Testis (tissue), 3 donors: ENCODE data around the gene FAM110A. TPM values are rescaled to one million over a fixed set of nuclear protein-coding genes. Genes with fewer than 3 reads are reported as not detected.
A peak's percentile ranks its signal among the peaks of the same experiment; 100 is the strongest.

Source experiments
- DNase-seq: peaks from one replicate; pipeline ENCODE4 v3.0.0-alpha.2; 2019
- H3K27ac ChIP-seq, 2 donors: fragments of 200-600 bp; sonication (generic); one replicate each; pipeline ENCODE4 v1.5.1; 2019
- H3K27me3 ChIP-seq: fragments of 200-600 bp; sonication (generic); one replicate; pipeline ENCODE4 v1.5.1; 2019
- H3K36me3 ChIP-seq: fragments of 200-600 bp; sonication (generic); one replicate; pipeline ENCODE4 v1.5.1; 2017; ENCODE audit warnings: low read depth; ENCODE audit errors: missing control alignments
- H3K4me1 ChIP-seq: fragments of 200-600 bp; sonication (generic); one replicate; pipeline ENCODE4 v1.5.1; 2019
- H3K4me3 ChIP-seq, 2 donors: fragments of 200-600 bp; sonication (generic); one replicate each; pipeline ENCODE4 v1.5.1; 2017 to 2019
- H3K9me3 ChIP-seq: fragments of 200-600 bp; sonication (generic); one replicate; pipeline ENCODE4 v1.5.1; 2017
- POLR2A ChIP-seq: fragments of 450-650 bp; IDR thresholded peaks from one replicate; pipeline ENCODE4 v1.6.1; 2017; ENCODE audit warnings: antibody characterized with exemption, mild to moderate bottlenecking, moderate library complexity
- WGBS, 2 donors: methylation state at CpG; one replicate each; pipeline ENCODE4 v1.1.5; 2018; 5-methylcytosine and 5-hydroxymethylcytosine counted together
- intact Hi-C: fragments of 100-400 bp; cut with DNase I; formaldehyde crosslinking; loops from one replicate; pipeline ENCODE4 v1.15.1; 2023; ENCODE audit warnings: low total_unique reads
- polyA plus RNA-seq: library from polyadenylated mRNA; stranded (reverse); fragments of 350-450 nt; fragmentation: Illumina TruSeq; extraction: RNeasy Lipid Tissue Mini Kit (QIAGEN cat#74804); gene quantifications from one replicate; pipeline ENCODE4 v1.2.3, GENCODE V29; 2014; ENCODE audit warnings: low read depth, low replicate concordance; ENCODE audit not compliant: insufficient read depth
- total RNA-seq, 2 donors: library from RNA; depleted of rRNA; stranded (reverse); fragments of >200 nt; gene quantifications; one replicate each; pipeline ENCODE4 v1.2.3, GENCODE V29; 2016
- TF ChIP-seq, protein P1 (sequence below), 3 experiments: fragments of 450-650 bp in 2 of 3; fragments of 200-600 bp in 1 of 3; sonication (generic) in 1 of 3; IDR thresholded peaks; one replicate each; pipeline ENCODE4 v1.5.1; 2016 to 2019; ENCODE audit warnings: antibody characterized with exemption in 3 of 3, mild to moderate bottlenecking in 2 of 3, moderate library complexity in 1 of 3

FAM110A gene
- total and polyA plus RNA-seq, 3 donors from 2014 or later = 5.1 to 7.7 (median 5.5) TPM

GRCh38 chr20:875115-875514, 41.6 kb downstream of the FAM110A start:
- 87 to 97% methylated on average over 4 of the region's 4 CpGs for WGBS, 2 donors
- Histone ChIP-seq H3K4me3 (no peak overlapping the region), H3K27me3 (no peaks in the 10 kb centered on the region), H3K36me3 (no peaks in the 10 kb centered on the region), H3K4me1 (no peaks in the 10 kb centered on the region), H3K9me3 (no peaks in the 10 kb centered on the region), H3K27ac (no peak overlapping the region)
- intact Hi-C loops = no loop called here
- no peak for TF ChIP-seq POLR2A
- TF ChIP-seq, protein P1, sequence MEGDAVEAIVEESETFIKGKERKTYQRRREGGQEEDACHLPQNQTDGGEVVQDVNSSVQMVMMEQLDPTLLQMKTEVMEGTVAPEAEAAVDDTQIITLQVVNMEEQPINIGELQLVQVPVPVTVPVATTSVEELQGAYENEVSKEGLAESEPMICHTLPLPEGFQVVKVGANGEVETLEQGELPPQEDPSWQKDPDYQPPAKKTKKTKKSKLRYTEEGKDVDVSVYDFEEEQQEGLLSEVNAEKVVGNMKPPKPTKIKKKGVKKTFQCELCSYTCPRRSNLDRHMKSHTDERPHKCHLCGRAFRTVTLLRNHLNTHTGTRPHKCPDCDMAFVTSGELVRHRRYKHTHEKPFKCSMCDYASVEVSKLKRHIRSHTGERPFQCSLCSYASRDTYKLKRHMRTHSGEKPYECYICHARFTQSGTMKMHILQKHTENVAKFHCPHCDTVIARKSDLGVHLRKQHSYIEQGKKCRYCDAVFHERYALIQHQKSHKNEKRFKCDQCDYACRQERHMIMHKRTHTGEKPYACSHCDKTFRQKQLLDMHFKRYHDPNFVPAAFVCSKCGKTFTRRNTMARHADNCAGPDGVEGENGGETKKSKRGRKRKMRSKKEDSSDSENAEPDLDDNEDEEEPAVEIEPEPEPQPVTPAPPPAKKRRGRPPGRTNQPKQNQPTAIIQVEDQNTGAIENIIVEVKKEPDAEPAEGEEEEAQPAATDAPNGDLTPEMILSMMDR (IDR thresholded peaks at IDR 0.05) = no peak
- DNase-seq = no peak

DNA sequence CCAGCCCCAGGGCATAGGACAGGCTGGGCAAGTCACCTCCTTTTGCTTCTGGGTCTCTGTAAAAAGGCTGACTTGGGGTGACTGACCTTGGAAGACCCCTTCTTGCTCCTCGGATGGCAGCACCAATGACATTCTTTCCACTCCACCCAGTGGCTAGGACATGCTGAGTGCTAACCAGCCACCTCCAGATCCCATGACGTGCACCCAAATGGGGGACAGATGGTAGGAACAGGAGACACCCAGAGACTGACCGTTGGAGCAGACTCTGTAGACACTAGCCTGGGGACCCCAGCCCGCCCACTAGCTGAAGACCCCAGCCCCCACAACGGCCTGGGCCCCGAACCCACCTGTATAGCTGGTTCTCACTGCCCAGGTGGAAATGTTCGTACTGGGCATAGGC, 44.3 kb downstream of the FAM110A start:
- Histone ChIP-seq H3K27ac (no peak overlapping the region), H3K4me3 (no peak overlapping the region), H3K4me1 (no peaks in the 10 kb centered on the region), H3K9me3 (no peaks in the 10 kb centered on the region), H3K27me3 (no peaks in the 10 kb centered on the region), H3K36me3 (no peaks in the 10 kb centered on the region)
- WGBS, 2 donors = 94 to 96% methylated on average over 7 of the region's 7 CpGs
- TF ChIP-seq, protein P1 (IDR thresholded peaks at IDR 0.05) = no peak
- TF ChIP-seq POLR2A = no peak
- no peak for DNase-seq
- intact Hi-C loops = no loop called here

GRCh38 chr20:878511-879307, 45.2 kb downstream of the FAM110A start:
- DNase-seq = peak; percentile 26
- Histone ChIP-seq H3K4me1 (no peaks in the 10 kb centered on the region), H3K36me3 (no peaks in the 10 kb centered on the region), H3K27ac (no peak overlapping the region), H3K27me3 (no peaks in the 10 kb centered on the region), H3K4me3 (no peak overlapping the region), H3K9me3 (no peaks in the 10 kb centered on the region)
- TF ChIP-seq, protein P1 (IDR thresholded peaks at IDR 0.05) = no peak
- no peak for TF ChIP-seq POLR2A
- 58 to 65% methylated on average over 9 of the region's 9 CpGs for WGBS, 2 donors
- intact Hi-C loops = no loop called here

DNA sequence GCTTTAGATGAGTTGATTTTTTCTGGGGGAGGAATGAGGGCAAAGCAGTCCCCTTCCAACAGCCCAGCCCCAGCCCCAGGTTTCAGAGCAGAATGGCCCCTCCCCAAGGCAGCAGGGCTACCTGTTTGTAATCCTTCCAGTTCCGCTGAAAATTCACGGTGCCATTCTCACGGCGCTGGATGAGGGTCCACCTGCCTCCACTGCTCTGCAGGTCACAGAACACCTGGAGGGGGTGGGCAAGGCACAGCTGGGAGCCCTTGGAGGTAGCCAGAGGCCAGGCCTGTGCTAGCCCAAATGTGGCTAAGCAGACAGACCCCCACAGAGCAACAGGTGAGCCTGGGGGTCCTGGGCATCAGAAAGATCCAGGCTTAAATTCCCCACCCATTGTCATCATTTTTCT, 46.1 kb downstream of the FAM110A start:
- intact Hi-C loops = loop anchor here (10.0 kb wide), 1 partner anchor 75 kb away; no protein-coding TSS in a partner anchor

More for the DNA sequence above, 46.1 kb downstream of the FAM110A start:
- Histone ChIP-seq H3K36me3 (no peaks in the 10 kb centered on the region), H3K4me1 (peaks cover 1% of the 10 kb centered on the region), H3K27me3 (no peaks in the 10 kb centered on the region), H3K4me3 (no peak overlapping the region), H3K9me3 (no peaks in the 10 kb centered on the region), H3K27ac (no peak overlapping the region)
- WGBS, 2 donors = 64 to 85% methylated on average over 4 of the region's 4 CpGs
- DNase-seq = no peak
- TF ChIP-seq, protein P1 (IDR thresholded peaks at IDR 0.05) = no peak
- no peak for TF ChIP-seq POLR2A
